Neuronal stem cell (in vitro differentiated cells): ENCODE results near the gene CEP112.

ENCODE experiments used
- DNase-seq: peaks from one replicate; pipeline ENCODE4 v3.0.0-alpha.2; 2013; ENCODE audit warnings: low spot score
- H2AFZ ChIP-seq: one replicate; pipeline ENCODE4 v1.6.1; 2013; ENCODE audit warnings: mild to moderate bottlenecking, low read length, inconsistent platforms
- H2AK5ac ChIP-seq: 2 replicates; pipeline ENCODE4 v1.6.1; 2013; ENCODE audit warnings: low read depth, mild to moderate bottlenecking, inconsistent platforms, low read length, moderate library complexity, mixed read lengths
- H2BK120ac ChIP-seq: 2 replicates; pipeline ENCODE4 v1.6.1; 2013; ENCODE audit warnings: low read depth, mild to moderate bottlenecking, inconsistent platforms, low read length, moderate library complexity, mixed read lengths
- H2BK12ac ChIP-seq: one replicate; pipeline ENCODE4 v1.6.1; 2013; ENCODE audit warnings: low read length, inconsistent platforms
- H2BK15ac ChIP-seq: 2 replicates; pipeline ENCODE4 v1.6.1; 2013; ENCODE audit warnings: mild to moderate bottlenecking, low read length, inconsistent platforms, mixed read lengths
- H2BK5ac ChIP-seq: one replicate; pipeline ENCODE4 v1.6.1; 2013; ENCODE audit warnings: inconsistent platforms, mild to moderate bottlenecking, low read length, moderate library complexity
- H3K14ac ChIP-seq: one replicate; pipeline ENCODE4 v1.6.1; 2013; ENCODE audit warnings: low read length, inconsistent platforms
- H3K18ac ChIP-seq: 2 replicates; pipeline ENCODE4 v1.6.1; 2013; ENCODE audit warnings: low read length, inconsistent platforms
- H3K23ac ChIP-seq: 2 replicates; pipeline ENCODE4 v1.6.1; 2013; ENCODE audit warnings: low read depth, mild to moderate bottlenecking, mixed read lengths, low read length, inconsistent platforms; ENCODE audit not compliant: poor library complexity
- H3K27ac ChIP-seq: replicated peaks from 3 replicates; pipeline ENCODE4 v1.5.1; 2013; ENCODE audit warnings: low read length, inconsistent platforms
- H3K27me3 ChIP-seq, 3 experiments: 2 replicates each; pipeline ENCODE4 v1.6.1; 2013; ENCODE audit warnings: low read length in 3 of 3, mild to moderate bottlenecking in 2 of 3, inconsistent platforms in 1 of 3, low read depth in 1 of 3, mixed read lengths in 1 of 3, moderate library complexity in 1 of 3; ENCODE audit not compliant: control insufficient read depth in 3 of 3, insufficient read depth in 3 of 3
- H3K36me3 ChIP-seq, 2 donors: replicated peaks in 1 of 2; 2 replicates each; pipeline ENCODE4 v1.6.1; 2013; ENCODE audit warnings: low read length in 2 of 2; ENCODE audit not compliant: control insufficient read depth in 2 of 2, insufficient read depth in 2 of 2
- H3K4ac ChIP-seq: 2 replicates; pipeline ENCODE4 v1.6.1; 2013; ENCODE audit warnings: inconsistent platforms, mild to moderate bottlenecking, low read length, moderate library complexity
- H3K4me1 ChIP-seq, 2 donors: 1 replicate in 1 of 2; 2 replicates in 1 of 2; pipeline ENCODE4 v1.6.1; 2013; ENCODE audit warnings: low read length in 2 of 2, low read depth in 1 of 2; ENCODE audit not compliant: control insufficient read depth in 2 of 2, insufficient read depth in 1 of 2
- H3K4me2 ChIP-seq: one replicate; pipeline ENCODE4 v1.6.1; 2013; ENCODE audit warnings: mild to moderate bottlenecking, low read length, inconsistent platforms; ENCODE audit not compliant: insufficient read depth, poor library complexity, severe bottlenecking
- H3K4me3 ChIP-seq, 2 donors: 2 replicates each; pipeline ENCODE4 v1.5.1; 2013; ENCODE audit warnings: low read length in 2 of 2, mild to moderate bottlenecking in 2 of 2, inconsistent platforms in 1 of 2, moderate library complexity in 1 of 2
- H3K79me1 ChIP-seq: one replicate; pipeline ENCODE4 v1.6.1; 2013; ENCODE audit warnings: low read depth, mild to moderate bottlenecking, inconsistent platforms, low read length, moderate library complexity
- H3K9ac ChIP-seq: one replicate; pipeline ENCODE4 v1.6.1; 2013; ENCODE audit warnings: mild to moderate bottlenecking, low read depth, low read length, inconsistent platforms; ENCODE audit not compliant: poor library complexity
- H3K9me3 ChIP-seq, 2 donors: replicated peaks in 1 of 2; 2 replicates each; pipeline versions ENCODE3 to v1.6.1; 2013; ENCODE audit warnings: low read length in 2 of 2, mild to moderate bottlenecking in 2 of 2, inconsistent platforms in 1 of 2, low read depth in 1 of 2, mixed read lengths in 1 of 2, moderate library complexity in 1 of 2; ENCODE audit not compliant: control insufficient read depth in 2 of 2, insufficient read depth in 1 of 2
- H4K8ac ChIP-seq: one replicate; pipeline ENCODE4 v1.6.1; 2013; ENCODE audit warnings: low read depth, mild to moderate bottlenecking, inconsistent platforms, low read length, moderate library complexity
- H4K91ac ChIP-seq: one replicate; pipeline ENCODE4 v1.6.1; 2013; ENCODE audit warnings: low read length, low read depth, mild to moderate bottlenecking, inconsistent platforms; ENCODE audit not compliant: poor library complexity
- WGBS, 2 donors: extraction: QIAGEN DNeasy Blood & Tissue Kit; methylation state at CpG; one replicate each; pipeline ENCODE4 v1.1.7; 2013; ENCODE audit warnings: missing lambda C conversion rate in 2 of 2, mixed read lengths in 1 of 2; ENCODE audit not compliant: insufficient read length in 2 of 2, insufficient replicate concordance in 1 of 2; ENCODE audit errors: extremely low coverage in 2 of 2; 5-methylcytosine and 5-hydroxymethylcytosine counted together

CEP112 gene

DNA sequence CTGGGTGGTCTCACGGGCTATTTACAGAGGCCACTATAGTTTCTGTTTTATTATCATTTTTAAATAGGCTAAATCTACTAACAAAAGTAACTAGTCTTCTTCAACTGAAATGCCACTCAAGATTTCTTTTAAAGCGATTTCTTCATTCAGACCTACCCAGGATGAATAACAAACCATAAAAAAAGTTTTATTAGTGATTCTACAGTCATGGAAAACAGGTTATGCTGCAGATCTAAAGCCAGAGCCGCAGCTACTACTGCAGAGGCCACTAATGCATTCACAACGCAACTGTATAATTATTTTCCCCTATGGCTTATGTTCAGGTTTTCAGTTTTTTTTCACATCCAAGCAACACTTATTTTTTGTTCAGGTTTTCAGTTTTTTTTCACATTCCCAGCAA, 494.3 kb downstream of the CEP112 start:
- no peak overlapping the region for H2BK15ac ChIP-seq
- no peak overlapping the region for H2BK12ac ChIP-seq
- no peaks in the 10 kb centered on the region for H3K79me1 ChIP-seq
- no peak overlapping the region for H2AK5ac ChIP-seq
- no peaks in the 10 kb centered on the region for H3K36me3 ChIP-seq
- DNase-seq: no peak
- H3K27ac ChIP-seq: no peak overlapping the region
- H4K91ac ChIP-seq: no peak overlapping the region
- H3K27me3 ChIP-seq: no peaks in the 10 kb centered on the region
- no CpG with 5 or more reads among the region's 4 CpGs for WGBS, 2 donors
- peak overlapping the region in 1 of 2 donors; percentile 35 for H3K4me3 ChIP-seq
- no peak overlapping the region for H2BK5ac ChIP-seq
- H2BK120ac ChIP-seq: no peak overlapping the region
- H3K9ac ChIP-seq: no peak overlapping the region
- no peak overlapping the region for H3K14ac ChIP-seq
- no peaks in the 10 kb centered on the region for H3K9me3 ChIP-seq
- no peak overlapping the region for H4K8ac ChIP-seq
- no peak overlapping the region for H3K23ac ChIP-seq
- no peak overlapping the region for H3K18ac ChIP-seq
- H3K4me1 ChIP-seq: peaks cover 5 to 33% of the 10 kb centered on the region in 2 donors
- peak overlapping the region; percentile 86 for H2AFZ ChIP-seq
- no peak overlapping the region for H3K4me2 ChIP-seq
- no peak overlapping the region for H3K4ac ChIP-seq

DNA sequence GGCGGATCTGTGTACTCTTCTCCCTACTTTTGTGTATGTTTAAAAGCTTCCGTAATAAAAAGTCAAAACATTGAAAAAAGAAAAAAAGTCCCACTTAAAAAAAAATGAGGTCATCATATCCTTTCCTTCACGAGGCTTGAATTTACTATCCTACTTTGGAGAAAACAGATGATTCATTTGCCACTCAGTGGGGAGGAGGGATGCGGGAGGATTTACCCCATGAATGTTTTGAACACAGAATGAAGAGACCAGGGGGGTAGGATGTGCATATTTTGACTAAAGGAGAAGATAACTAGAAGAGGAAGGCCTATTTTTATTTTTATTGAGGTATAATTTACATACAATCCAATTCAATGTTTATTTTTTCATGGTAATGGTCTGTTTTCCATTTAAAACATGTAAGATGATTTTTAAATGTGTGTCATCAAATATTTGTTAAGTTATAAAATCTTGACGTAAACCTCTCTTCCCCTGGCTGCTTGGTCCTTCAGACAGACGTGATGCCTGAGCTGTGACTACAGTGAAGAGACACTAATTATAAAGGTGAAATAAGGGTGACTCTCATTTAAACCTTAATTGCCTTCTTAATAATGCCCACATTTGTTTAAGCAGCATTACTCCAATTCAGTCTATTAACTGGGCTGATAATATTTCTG, 495.1 kb downstream of the CEP112 start:
- H2BK5ac ChIP-seq: no peak overlapping the region
- no peak overlapping the region for H3K9ac ChIP-seq

DNA sequence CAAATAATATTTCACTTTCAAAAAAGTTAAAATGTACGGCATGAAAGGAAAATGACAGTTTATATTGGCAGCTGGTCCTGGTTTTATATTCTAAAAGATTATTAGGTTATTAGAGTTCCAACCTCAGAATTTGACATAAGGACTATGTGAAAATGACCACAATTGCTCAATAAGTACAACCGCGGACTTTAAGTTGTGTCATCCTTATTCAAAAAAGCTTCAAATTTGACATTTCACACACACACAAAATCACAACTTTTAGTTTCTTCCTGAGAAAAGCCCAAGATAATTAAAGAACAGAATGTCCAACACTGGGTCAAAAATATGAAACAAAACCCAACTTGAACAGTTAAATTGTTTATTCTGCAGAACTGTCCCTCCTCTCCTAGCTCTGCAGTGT, 497.3 kb downstream of the CEP112 start:
- no peak overlapping the region for H3K18ac ChIP-seq
- no peak overlapping the region for H3K14ac ChIP-seq
- no peak overlapping the region for H2BK15ac ChIP-seq
- H3K4ac ChIP-seq: no peak overlapping the region
- H3K79me1 ChIP-seq: no peaks in the 10 kb centered on the region
- no peak overlapping the region for H3K23ac ChIP-seq
- no peaks in the 10 kb centered on the region for H3K9me3 ChIP-seq
- WGBS, 2 donors: no CpG with 5 or more reads among the region's 3 CpGs
- H2BK5ac ChIP-seq: no peak overlapping the region
- no peaks in the 10 kb centered on the region for H3K27me3 ChIP-seq
- no peak overlapping the region for H4K91ac ChIP-seq
- H2AFZ ChIP-seq: no peak overlapping the region
- no peak overlapping the region for H2BK120ac ChIP-seq
- no peak overlapping the region for H2AK5ac ChIP-seq
- no peak for DNase-seq
- H3K4me1 ChIP-seq: peaks cover 5 to 33% of the 10 kb centered on the region in 2 donors
- H3K36me3 ChIP-seq: no peaks in the 10 kb centered on the region
- no peak overlapping the region for H3K9ac ChIP-seq
- H3K27ac ChIP-seq: no peak overlapping the region
- no peak overlapping the region for H2BK12ac ChIP-seq
- no peak overlapping the region for H3K4me2 ChIP-seq
- no peak overlapping the region for H4K8ac ChIP-seq
- H3K4me3 ChIP-seq: no peak overlapping the region

More for the DNA sequence above, 495.1 kb downstream of the CEP112 start:
- no peak overlapping the region for H2BK12ac ChIP-seq
- H2AK5ac ChIP-seq: no peak overlapping the region
- H2BK120ac ChIP-seq: no peak overlapping the region
- no peak overlapping the region for H3K4me2 ChIP-seq
- no peak overlapping the region for H4K91ac ChIP-seq
- no peak overlapping the region for H3K14ac ChIP-seq
- H4K8ac ChIP-seq: no peak overlapping the region
- peak overlapping the region; percentile 86 for H2AFZ ChIP-seq
- peaks cover 5 to 33% of the 10 kb centered on the region in 2 donors for H3K4me1 ChIP-seq
- H3K4ac ChIP-seq: no peak overlapping the region
- H3K27me3 ChIP-seq: no peaks in the 10 kb centered on the region
- H3K9me3 ChIP-seq: no peaks in the 10 kb centered on the region
- no peak overlapping the region for H3K23ac ChIP-seq
- DNase-seq: no peak
- no peaks in the 10 kb centered on the region for H3K79me1 ChIP-seq
- no peak overlapping the region for H3K27ac ChIP-seq
- peak overlapping the region in 1 of 2 donors; percentile 35 for H3K4me3 ChIP-seq
- H3K18ac ChIP-seq: no peak overlapping the region
- no peak overlapping the region for H2BK15ac ChIP-seq
- WGBS, 2 donors: no CpG with 5 or more reads among the region's 6 CpGs
- H3K36me3 ChIP-seq: no peaks in the 10 kb centered on the region

DNA sequence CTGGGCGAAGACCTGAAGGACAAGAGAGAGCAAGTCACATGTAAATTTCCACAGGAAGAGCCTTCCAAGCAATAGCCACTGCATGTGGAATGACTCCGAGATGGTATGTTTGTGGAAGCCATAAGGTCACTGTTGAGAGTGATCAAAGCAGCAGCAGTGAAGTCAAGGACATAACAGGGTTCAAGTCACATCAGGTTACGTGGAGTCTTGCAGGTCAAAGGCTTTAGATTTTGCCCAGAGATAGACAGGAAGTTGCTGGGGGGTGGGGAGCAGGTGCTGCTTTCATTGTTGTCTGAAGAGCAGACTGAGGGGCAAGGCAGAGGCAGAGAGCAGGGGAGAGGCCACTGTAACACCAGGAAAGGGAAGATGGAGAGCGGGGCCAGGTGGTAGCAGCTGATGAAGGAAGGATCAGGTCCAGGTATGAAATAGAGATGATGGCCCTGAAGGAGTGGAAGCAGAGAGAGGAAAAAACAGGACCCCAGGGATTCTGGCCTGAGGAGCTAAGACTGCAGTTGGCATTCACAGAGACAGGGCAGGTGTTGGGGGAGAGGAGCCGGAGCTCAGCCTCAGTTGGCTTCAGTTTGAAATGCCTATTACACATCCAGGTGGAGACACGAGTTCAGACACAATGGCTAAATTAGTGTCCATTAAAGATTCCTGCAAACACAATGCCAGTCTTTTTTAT, 501.2 kb downstream of the CEP112 start:
- Histone ChIP-seq H2BK15ac (no peak overlapping the region), H2BK120ac (no peak overlapping the region), H2AK5ac (no peak overlapping the region), H3K27ac (no peak overlapping the region), H3K79me1 (no peaks in the 10 kb centered on the region), H3K4me2 (no peak overlapping the region), H4K91ac (no peak overlapping the region), H3K4me1 (peaks cover 0 to 8% of the 10 kb centered on the region in 2 donors), H2BK12ac (no peak overlapping the region), H3K9ac (no peak overlapping the region), H2BK5ac (no peak overlapping the region), H3K36me3 (peaks cover 0 to 6% of the 10 kb centered on the region in 2 donors), H3K4ac (no peak overlapping the region), H4K8ac (no peak overlapping the region), H3K9me3 (no peaks in the 10 kb centered on the region), H3K18ac (no peak overlapping the region), H2AFZ (no peak overlapping the region), H3K27me3 (no peaks in the 10 kb centered on the region), H3K23ac (no peak overlapping the region), H3K14ac (peak overlapping the region; percentile 25), H3K4me3 (no peak overlapping the region)
- DNase-seq: no peak
- WGBS, 2 donors: no CpG with 5 or more reads among the region's 6 CpGs
